Measurements from ENCODE around the gene DHRS1. TPM values are rescaled to one million over a fixed set of nuclear protein-coding genes. Genes with fewer than 3 reads are reported as not detected.

DHRS1 gene
- total and polyA plus RNA-seq, 2 experiments from 2014 or later = 15.0 to 15.4 TPM

DNA sequence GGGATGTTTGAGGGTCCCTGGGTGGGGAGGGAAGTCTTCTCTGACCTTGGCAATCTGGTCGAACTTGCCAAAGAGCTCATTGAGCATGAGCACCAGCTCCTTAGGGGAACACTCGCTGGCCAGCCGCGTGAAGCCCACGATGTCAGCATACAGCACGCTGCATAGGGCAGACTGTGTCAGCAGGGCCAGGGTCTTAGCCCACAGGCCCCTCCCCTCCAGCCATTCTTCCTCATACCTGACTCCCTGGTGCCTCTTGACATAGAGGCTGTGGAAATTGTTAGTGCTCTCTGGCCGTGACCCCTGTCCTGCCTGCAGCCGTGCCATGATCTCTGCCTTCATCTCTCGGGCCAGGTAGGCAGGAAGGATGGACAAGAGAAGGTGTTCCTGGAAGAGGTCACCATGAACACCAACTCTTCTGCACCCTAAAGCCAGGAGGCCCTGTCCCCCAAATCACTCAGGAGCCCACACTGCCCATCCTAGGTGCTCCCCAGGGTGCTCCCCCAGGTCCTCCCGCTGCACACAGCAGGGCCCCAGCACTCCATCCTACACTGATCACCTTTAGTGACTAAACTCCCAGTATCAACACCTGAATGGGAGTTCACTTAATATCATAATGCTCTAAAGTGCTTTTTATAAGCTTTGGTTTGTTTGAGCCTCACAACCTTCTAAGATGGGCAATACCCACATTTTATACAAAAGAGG is 31.5 kb upstream of the DHRS1 start:
- Histone ChIP-seq H3K36me3 (ENCODE audit: insufficient read depth) (no peaks in the 10 kb centered on the region), H3K79me2 (replicated peaks; ENCODE audit: insufficient read depth) (no peaks in the 10 kb centered on the region), H2AFZ (peak overlapping the region; percentile 100), H3K27ac (ENCODE audit: low read depth) (no peak overlapping the region), H3K4me2 (peak overlapping the region; percentile 92), H3F3A (replicated peaks; ENCODE audit: low read depth) (0 out of 2 replicates have a peak, but pooled peaks cover 8% of the 10 kb centered on the region), H3K4me1 (ENCODE audit: insufficient read depth) (peaks cover 24% of the 10 kb centered on the region; the same call in 1 of the 2 replicates), H3K27me3 (ENCODE audit: insufficient read depth) (peaks cover 72% of the 10 kb centered on the region), H3K9me2 (ENCODE audit: insufficient read depth) (no peaks in the 10 kb centered on the region), H3K4me3 (peak overlapping the region; percentile 80), H4K20me1 (replicated peaks; ENCODE audit: insufficient read depth) (no peaks in the 10 kb centered on the region; the same call in 1 of the 2 replicates)
- TF ChIP-seq, protein P1, sequence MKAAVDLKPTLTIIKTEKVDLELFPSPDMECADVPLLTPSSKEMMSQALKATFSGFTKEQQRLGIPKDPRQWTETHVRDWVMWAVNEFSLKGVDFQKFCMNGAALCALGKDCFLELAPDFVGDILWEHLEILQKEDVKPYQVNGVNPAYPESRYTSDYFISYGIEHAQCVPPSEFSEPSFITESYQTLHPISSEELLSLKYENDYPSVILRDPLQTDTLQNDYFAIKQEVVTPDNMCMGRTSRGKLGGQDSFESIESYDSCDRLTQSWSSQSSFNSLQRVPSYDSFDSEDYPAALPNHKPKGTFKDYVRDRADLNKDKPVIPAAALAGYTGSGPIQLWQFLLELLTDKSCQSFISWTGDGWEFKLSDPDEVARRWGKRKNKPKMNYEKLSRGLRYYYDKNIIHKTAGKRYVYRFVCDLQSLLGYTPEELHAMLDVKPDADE (IDR thresholded peaks at IDR 0.05) = no peak
- TF ChIP-seq, protein P2, sequence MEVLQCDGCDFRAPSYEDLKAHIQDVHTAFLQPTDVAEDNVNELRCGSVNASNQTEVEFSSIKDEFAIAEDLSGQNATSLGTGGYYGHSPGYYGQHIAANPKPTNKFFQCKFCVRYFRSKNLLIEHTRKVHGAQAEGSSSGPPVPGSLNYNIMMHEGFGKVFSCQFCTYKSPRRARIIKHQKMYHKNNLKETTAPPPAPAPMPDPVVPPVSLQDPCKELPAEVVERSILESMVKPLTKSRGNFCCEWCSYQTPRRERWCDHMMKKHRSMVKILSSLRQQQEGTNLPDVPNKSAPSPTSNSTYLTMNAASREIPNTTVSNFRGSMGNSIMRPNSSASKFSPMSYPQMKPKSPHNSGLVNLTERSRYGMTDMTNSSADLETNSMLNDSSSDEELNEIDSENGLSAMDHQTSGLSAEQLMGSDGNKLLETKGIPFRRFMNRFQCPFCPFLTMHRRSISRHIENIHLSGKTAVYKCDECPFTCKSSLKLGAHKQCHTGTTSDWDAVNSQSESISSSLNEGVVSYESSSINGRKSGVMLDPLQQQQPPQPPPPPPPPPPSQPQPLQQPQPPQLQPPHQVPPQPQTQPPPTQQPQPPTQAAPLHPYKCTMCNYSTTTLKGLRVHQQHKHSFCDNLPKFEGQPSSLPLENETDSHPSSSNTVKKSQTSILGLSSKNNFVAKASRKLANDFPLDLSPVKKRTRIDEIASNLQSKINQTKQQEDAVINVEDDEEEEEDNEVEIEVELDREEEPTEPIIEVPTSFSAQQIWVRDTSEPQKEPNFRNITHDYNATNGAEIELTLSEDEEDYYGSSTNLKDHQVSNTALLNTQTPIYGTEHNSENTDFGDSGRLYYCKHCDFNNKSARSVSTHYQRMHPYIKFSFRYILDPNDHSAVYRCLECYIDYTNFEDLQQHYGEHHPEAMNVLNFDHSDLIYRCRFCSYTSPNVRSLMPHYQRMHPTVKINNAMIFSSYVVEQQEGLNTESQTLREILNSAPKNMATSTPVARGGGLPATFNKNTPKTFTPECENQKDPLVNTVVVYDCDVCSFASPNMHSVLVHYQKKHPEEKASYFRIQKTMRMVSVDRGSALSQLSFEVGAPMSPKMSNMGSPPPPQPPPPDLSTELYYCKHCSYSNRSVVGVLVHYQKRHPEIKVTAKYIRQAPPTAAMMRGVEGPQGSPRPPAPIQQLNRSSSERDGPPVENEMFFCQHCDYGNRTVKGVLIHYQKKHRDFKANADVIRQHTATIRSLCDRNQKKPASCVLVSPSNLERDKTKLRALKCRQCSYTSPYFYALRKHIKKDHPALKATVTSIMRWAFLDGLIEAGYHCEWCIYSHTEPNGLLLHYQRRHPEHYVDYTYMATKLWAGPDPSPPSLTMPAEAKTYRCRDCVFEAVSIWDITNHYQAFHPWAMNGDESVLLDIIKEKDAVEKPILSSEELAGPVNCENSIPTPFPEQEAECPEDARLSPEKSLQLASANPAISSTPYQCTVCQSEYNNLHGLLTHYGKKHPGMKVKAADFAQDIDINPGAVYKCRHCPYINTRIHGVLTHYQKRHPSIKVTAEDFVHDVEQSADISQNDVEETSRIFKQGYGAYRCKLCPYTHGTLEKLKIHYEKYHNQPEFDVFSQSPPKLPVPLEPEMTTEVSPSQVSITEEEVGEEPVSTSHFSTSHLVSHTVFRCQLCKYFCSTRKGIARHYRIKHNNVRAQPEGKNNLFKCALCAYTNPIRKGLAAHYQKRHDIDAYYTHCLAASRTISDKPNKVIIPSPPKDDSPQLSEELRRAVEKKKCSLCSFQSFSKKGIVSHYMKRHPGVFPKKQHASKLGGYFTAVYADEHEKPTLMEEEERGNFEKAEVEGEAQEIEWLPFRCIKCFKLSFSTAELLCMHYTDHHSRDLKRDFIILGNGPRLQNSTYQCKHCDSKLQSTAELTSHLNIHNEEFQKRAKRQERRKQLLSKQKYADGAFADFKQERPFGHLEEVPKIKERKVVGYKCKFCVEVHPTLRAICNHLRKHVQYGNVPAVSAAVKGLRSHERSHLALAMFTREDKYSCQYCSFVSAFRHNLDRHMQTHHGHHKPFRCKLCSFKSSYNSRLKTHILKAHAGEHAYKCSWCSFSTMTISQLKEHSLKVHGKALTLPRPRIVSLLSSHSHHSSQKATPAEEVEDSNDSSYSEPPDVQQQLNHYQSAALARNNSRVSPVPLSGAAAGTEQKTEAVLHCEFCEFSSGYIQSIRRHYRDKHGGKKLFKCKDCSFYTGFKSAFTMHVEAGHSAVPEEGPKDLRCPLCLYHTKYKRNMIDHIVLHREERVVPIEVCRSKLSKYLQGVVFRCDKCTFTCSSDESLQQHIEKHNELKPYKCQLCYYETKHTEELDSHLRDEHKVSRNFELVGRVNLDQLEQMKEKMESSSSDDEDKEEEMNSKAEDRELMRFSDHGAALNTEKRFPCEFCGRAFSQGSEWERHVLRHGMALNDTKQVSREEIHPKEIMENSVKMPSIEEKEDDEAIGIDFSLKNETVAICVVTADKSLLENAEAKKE (CRISPR knock-in tag; IDR thresholded peaks at IDR 0.05) = no peak
- TF ChIP-seq ZNF331 (CRISPR knock-in tag; IDR thresholded peaks at IDR 0.05; ENCODE audit: low read depth) (no peak), CREB1 (CRISPR knock-in tag; IDR thresholded peaks at IDR 0.05; ENCODE audit: low read depth) (no peak), POLR2AphosphoS5 (IDR thresholded peaks at IDR 0.05; ENCODE audit: low read depth) (no peak), JUNB (IDR thresholded peaks at IDR 0.05; ENCODE audit: unreplicated experiment) (no peak), ZNF114 (CRISPR knock-in tag; IDR thresholded peaks at IDR 0.05) (no peak), STAT1 (IDR thresholded peaks at IDR 0.05; ENCODE audit: unreplicated experiment) (no peak)
- TF ChIP-seq, protein P3, sequence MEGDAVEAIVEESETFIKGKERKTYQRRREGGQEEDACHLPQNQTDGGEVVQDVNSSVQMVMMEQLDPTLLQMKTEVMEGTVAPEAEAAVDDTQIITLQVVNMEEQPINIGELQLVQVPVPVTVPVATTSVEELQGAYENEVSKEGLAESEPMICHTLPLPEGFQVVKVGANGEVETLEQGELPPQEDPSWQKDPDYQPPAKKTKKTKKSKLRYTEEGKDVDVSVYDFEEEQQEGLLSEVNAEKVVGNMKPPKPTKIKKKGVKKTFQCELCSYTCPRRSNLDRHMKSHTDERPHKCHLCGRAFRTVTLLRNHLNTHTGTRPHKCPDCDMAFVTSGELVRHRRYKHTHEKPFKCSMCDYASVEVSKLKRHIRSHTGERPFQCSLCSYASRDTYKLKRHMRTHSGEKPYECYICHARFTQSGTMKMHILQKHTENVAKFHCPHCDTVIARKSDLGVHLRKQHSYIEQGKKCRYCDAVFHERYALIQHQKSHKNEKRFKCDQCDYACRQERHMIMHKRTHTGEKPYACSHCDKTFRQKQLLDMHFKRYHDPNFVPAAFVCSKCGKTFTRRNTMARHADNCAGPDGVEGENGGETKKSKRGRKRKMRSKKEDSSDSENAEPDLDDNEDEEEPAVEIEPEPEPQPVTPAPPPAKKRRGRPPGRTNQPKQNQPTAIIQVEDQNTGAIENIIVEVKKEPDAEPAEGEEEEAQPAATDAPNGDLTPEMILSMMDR (conservative IDR thresholded peaks at IDR 0.05; ENCODE audit: low read depth in 2 of 2) = no peak
- TF ChIP-seq, protein P4, sequence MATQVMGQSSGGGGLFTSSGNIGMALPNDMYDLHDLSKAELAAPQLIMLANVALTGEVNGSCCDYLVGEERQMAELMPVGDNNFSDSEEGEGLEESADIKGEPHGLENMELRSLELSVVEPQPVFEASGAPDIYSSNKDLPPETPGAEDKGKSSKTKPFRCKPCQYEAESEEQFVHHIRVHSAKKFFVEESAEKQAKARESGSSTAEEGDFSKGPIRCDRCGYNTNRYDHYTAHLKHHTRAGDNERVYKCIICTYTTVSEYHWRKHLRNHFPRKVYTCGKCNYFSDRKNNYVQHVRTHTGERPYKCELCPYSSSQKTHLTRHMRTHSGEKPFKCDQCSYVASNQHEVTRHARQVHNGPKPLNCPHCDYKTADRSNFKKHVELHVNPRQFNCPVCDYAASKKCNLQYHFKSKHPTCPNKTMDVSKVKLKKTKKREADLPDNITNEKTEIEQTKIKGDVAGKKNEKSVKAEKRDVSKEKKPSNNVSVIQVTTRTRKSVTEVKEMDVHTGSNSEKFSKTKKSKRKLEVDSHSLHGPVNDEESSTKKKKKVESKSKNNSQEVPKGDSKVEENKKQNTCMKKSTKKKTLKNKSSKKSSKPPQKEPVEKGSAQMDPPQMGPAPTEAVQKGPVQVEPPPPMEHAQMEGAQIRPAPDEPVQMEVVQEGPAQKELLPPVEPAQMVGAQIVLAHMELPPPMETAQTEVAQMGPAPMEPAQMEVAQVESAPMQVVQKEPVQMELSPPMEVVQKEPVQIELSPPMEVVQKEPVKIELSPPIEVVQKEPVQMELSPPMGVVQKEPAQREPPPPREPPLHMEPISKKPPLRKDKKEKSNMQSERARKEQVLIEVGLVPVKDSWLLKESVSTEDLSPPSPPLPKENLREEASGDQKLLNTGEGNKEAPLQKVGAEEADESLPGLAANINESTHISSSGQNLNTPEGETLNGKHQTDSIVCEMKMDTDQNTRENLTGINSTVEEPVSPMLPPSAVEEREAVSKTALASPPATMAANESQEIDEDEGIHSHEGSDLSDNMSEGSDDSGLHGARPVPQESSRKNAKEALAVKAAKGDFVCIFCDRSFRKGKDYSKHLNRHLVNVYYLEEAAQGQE (IDR thresholded peaks at IDR 0.05; ENCODE audit: unreplicated experiment) = no peak
- no peak for DNase-seq (ENCODE audit: low spot score)
- ATAC-seq = no peak
- Mint-ChIP-seq H3K4me1 (peaks cover 20% of the 10 kb centered on the region), H3K4me3 (no peak overlapping the region), H3K36me3 (ENCODE audit: low read depth) (no peaks in the 10 kb centered on the region; the same call in 2 of the 3 replicates), H3K27me3 (ENCODE audit: insufficient read depth, low read depth, poor library complexity) (peaks cover 66% of the 10 kb centered on the region), H3K27ac (no peak overlapping the region), H3K9me3 (no peaks in the 10 kb centered on the region; the same call in 2 of the 3 replicates)

Data from GM23338 (cell line).